HEK293 (cell line): Measurements from ENCODE around the gene NCOA7.

Experiments used
- BCL11B ChIP-seq: fragments of 450-650 bp; formaldehyde crosslinking; IDR thresholded peaks from 2 replicates; pipeline ENCODE4 v1.5.1; 2016; ENCODE audit warnings: low read depth, missing biosample characterization, missing genetic modification characterization
- FEZF1 ChIP-seq: fragments of 450-650 bp; formaldehyde crosslinking; IDR thresholded peaks from 2 replicates; pipeline ENCODE4 v1.5.1; 2016; ENCODE audit warnings: missing biosample characterization, missing genetic modification characterization
- GLIS2 ChIP-seq: fragments of 450-650 bp; formaldehyde crosslinking; IDR thresholded peaks from 2 replicates; pipeline ENCODE4 v1.5.1; 2016; ENCODE audit warnings: missing biosample characterization, missing genetic modification characterization
- IKZF3 ChIP-seq: fragments of 450-650 bp; IDR thresholded peaks from 2 replicates; pipeline ENCODE4 v1.5.0; 2018; ENCODE audit warnings: missing biosample characterization, mild to moderate bottlenecking, missing genetic modification characterization, moderate library complexity
- KLF16 ChIP-seq: fragments of 450-650 bp; formaldehyde crosslinking; IDR thresholded peaks from 2 replicates; pipeline ENCODE4 v1.5.1; 2017; ENCODE audit warnings: missing biosample characterization, missing genetic modification characterization
- MZF1 ChIP-seq: fragments of 450-650 bp; formaldehyde crosslinking; IDR thresholded peaks from 2 replicates; pipeline ENCODE4 v1.5.1; 2017; ENCODE audit warnings: missing biosample characterization, missing genetic modification characterization, borderline replicate concordance
- OSR2 ChIP-seq: fragments of 450-650 bp; formaldehyde crosslinking; IDR thresholded peaks from 2 replicates; pipeline ENCODE4 v1.5.1; 2016; ENCODE audit warnings: missing biosample characterization, missing genetic modification characterization
- SCRT1 ChIP-seq: fragments of 450-650 bp; formaldehyde crosslinking; IDR thresholded peaks from 2 replicates; pipeline ENCODE4 v1.5.1; 2016; ENCODE audit warnings: missing biosample characterization, missing genetic modification characterization, borderline replicate concordance
- SCRT2 ChIP-seq: fragments of 450-650 bp; formaldehyde crosslinking; IDR thresholded peaks from 2 replicates; pipeline ENCODE4 v1.5.1; 2016; ENCODE audit warnings: missing biosample characterization, missing genetic modification characterization
- YY1 ChIP-seq: fragments of 450-650 bp; formaldehyde crosslinking; IDR thresholded peaks from 2 replicates; pipeline ENCODE4 v1.5.1; 2018; ENCODE audit warnings: missing biosample characterization, missing genetic modification characterization
- ZBTB7A ChIP-seq: fragments of 450-650 bp; formaldehyde crosslinking; IDR thresholded peaks from 2 replicates; pipeline ENCODE4 v1.5.1; 2016; ENCODE audit warnings: low read depth, missing biosample characterization, missing genetic modification characterization
- ZEB2 ChIP-seq: fragments of 450-650 bp; formaldehyde crosslinking; IDR thresholded peaks from 2 replicates; pipeline ENCODE4 v1.5.1; 2016; ENCODE audit warnings: missing biosample characterization, missing genetic modification characterization
- ZFHX2 ChIP-seq: fragments of 450-650 bp; formaldehyde crosslinking; conservative IDR thresholded peaks from 2 replicates; pipeline ENCODE4 v1.5.1; 2016; ENCODE audit warnings: missing biosample characterization, missing genetic modification characterization
- ZFP3 ChIP-seq: fragments of 450-650 bp; formaldehyde crosslinking; IDR thresholded peaks from 2 replicates; pipeline ENCODE4 v1.5.1; 2016; ENCODE audit warnings: low read depth, missing biosample characterization, missing genetic modification characterization
- ZFP69B ChIP-seq: fragments of 450-650 bp; formaldehyde crosslinking; IDR thresholded peaks from 2 replicates; pipeline ENCODE4 v1.5.1; 2016; ENCODE audit warnings: missing biosample characterization, missing genetic modification characterization
- ZIC2 ChIP-seq: fragments of 450-650 bp; formaldehyde crosslinking; IDR thresholded peaks from 2 replicates; pipeline ENCODE4 v1.5.1; 2016; ENCODE audit warnings: missing biosample characterization, missing genetic modification characterization
- ZNF175 ChIP-seq: fragments of 450-650 bp; formaldehyde crosslinking; IDR thresholded peaks from 2 replicates; pipeline ENCODE4 v1.5.1; 2016; ENCODE audit warnings: missing biosample characterization, missing genetic modification characterization
- ZNF2 ChIP-seq: fragments of 450-650 bp; formaldehyde crosslinking; IDR thresholded peaks from 2 replicates; pipeline ENCODE4 v1.5.1; 2016; ENCODE audit warnings: missing biosample characterization, missing genetic modification characterization
- ZNF274 ChIP-seq, 2 experiments: fragments of 200-500 bp in 1 of 2; fragments of 450-650 bp in 1 of 2; sonication (Bioruptor generic) in 1 of 2; formaldehyde crosslinking in 1 of 2; IDR thresholded peaks; 2 replicates each; pipeline versions ENCODE4 v1.5.1 to v1.6.1; 2014 to 2016; ENCODE audit warnings: borderline replicate concordance in 1 of 2, inconsistent platforms in 1 of 2, low read length in 1 of 2, missing biosample characterization in 1 of 2, missing genetic modification characterization in 1 of 2
- ZNF292 ChIP-seq: fragments of 450-650 bp; formaldehyde crosslinking; IDR thresholded peaks from 2 replicates; pipeline ENCODE4 v1.5.1; 2016; ENCODE audit warnings: low read depth, missing biosample characterization, missing genetic modification characterization, borderline replicate concordance
- ZNF341 ChIP-seq: fragments of 450-650 bp; formaldehyde crosslinking; IDR thresholded peaks from 2 replicates; pipeline ENCODE4; 2016; ENCODE audit warnings: low read depth, missing biosample characterization, missing genetic modification characterization
- ZNF354C ChIP-seq: fragments of 450-650 bp; formaldehyde crosslinking; IDR thresholded peaks from 2 replicates; pipeline ENCODE4 v1.5.1; 2016; ENCODE audit warnings: missing biosample characterization, missing genetic modification characterization, low read depth, borderline replicate concordance
- ZNF366 ChIP-seq: fragments of 450-650 bp; formaldehyde crosslinking; conservative IDR thresholded peaks from 2 replicates; pipeline ENCODE4 v1.5.1; 2016; ENCODE audit warnings: missing biosample characterization, missing genetic modification characterization
- ZNF48 ChIP-seq: fragments of 450-650 bp; formaldehyde crosslinking; IDR thresholded peaks from 2 replicates; pipeline ENCODE4 v1.5.1; 2016; ENCODE audit warnings: missing biosample characterization, missing genetic modification characterization
- ZNF521 ChIP-seq: fragments of 450-650 bp; formaldehyde crosslinking; IDR thresholded peaks from 2 replicates; pipeline ENCODE4 v1.5.1; 2017; ENCODE audit warnings: missing biosample characterization, mild to moderate bottlenecking, missing genetic modification characterization
- ZNF530 ChIP-seq: fragments of 450-650 bp; formaldehyde crosslinking; IDR thresholded peaks from 2 replicates; pipeline ENCODE4 v1.5.1; 2016; ENCODE audit warnings: low read depth, missing biosample characterization, missing genetic modification characterization
- ZNF558 ChIP-seq: fragments of 450-650 bp; formaldehyde crosslinking; IDR thresholded peaks from 2 replicates; pipeline ENCODE4 v1.5.1; 2016; ENCODE audit warnings: missing biosample characterization, missing genetic modification characterization
- ZNF623 ChIP-seq: fragments of 450-650 bp; formaldehyde crosslinking; IDR thresholded peaks from 2 replicates; pipeline ENCODE4 v1.5.1; 2016; ENCODE audit warnings: missing biosample characterization, missing genetic modification characterization
- ZNF624 ChIP-seq: fragments of 450-650 bp; formaldehyde crosslinking; IDR thresholded peaks from 2 replicates; pipeline ENCODE4 v1.5.1; 2017; ENCODE audit warnings: missing biosample characterization, missing genetic modification characterization
- ZNF664 ChIP-seq: fragments of 450-650 bp; formaldehyde crosslinking; IDR thresholded peaks from 2 replicates; pipeline ENCODE4 v1.5.1; 2016; ENCODE audit warnings: missing biosample characterization, missing genetic modification characterization
- ZNF707 ChIP-seq: fragments of 450-650 bp; formaldehyde crosslinking; IDR thresholded peaks from 2 replicates; pipeline ENCODE4 v1.5.1; 2016; ENCODE audit warnings: missing biosample characterization, missing genetic modification characterization
- ZNF747 ChIP-seq: fragments of 450-650 bp; formaldehyde crosslinking; IDR thresholded peaks from 2 replicates; pipeline ENCODE4 v1.5.1; 2016; ENCODE audit warnings: missing biosample characterization, missing genetic modification characterization
- ZNF785 ChIP-seq: fragments of 450-650 bp; formaldehyde crosslinking; IDR thresholded peaks from 2 replicates; pipeline ENCODE4 v1.5.1; 2016; ENCODE audit warnings: missing biosample characterization, missing genetic modification characterization
- ZNF792 ChIP-seq: fragments of 450-650 bp; formaldehyde crosslinking; IDR thresholded peaks from 2 replicates; pipeline ENCODE4 v1.5.1; 2016; ENCODE audit warnings: missing biosample characterization, missing genetic modification characterization
- ZNF830 ChIP-seq: fragments of 450-650 bp; IDR thresholded peaks from 2 replicates; pipeline ENCODE4 v1.5.0; 2018; ENCODE audit warnings: missing biosample characterization, missing genetic modification characterization, low read depth, mild to moderate bottlenecking, moderate library complexity
- ZNF843 ChIP-seq: fragments of 450-650 bp; formaldehyde crosslinking; IDR thresholded peaks from 2 replicates; pipeline ENCODE4 v1.5.1; 2016; ENCODE audit warnings: missing biosample characterization, missing genetic modification characterization
- ZXDB ChIP-seq: fragments of 450-650 bp; formaldehyde crosslinking; IDR thresholded peaks from 2 replicates; pipeline ENCODE4 v1.5.1; 2016; ENCODE audit warnings: missing biosample characterization, missing genetic modification characterization
- TF ChIP-seq, protein P1 (sequence below): fragments of 450-650 bp; formaldehyde crosslinking; IDR thresholded peaks from 2 replicates; pipeline ENCODE4 v1.5.1; 2016; ENCODE audit warnings: missing biosample characterization, missing genetic modification characterization, borderline replicate concordance

Gene NCOA7

GRCh38 chr6:125789576-125790357, 993 bp upstream of the NCOA7 start (continued):
- TF ChIP-seq BCL11B (no peak), OSR2 (peak; percentile 53; the same call in 1 of the 2 replicates), ZNF624 (tag by site-specific recombination) (no peak), IKZF3 (tag by site-specific recombination) (peak; percentile 44; the same call in 1 of the 2 replicates), ZNF2 (tag by site-specific recombination) (peak; percentile 82; the same call in 1 of the 2 replicates), FEZF1 (peak; percentile 16; the same call in 1 of the 2 replicates), SCRT1 (peak; percentile 59), ZFP69B (tag by site-specific recombination) (peak; percentile 99), ZNF274 (IDR thresholded peaks at IDR 0.05; ENCODE audit: low read length) (no peak), ZNF274 (tag by site-specific recombination; IDR thresholded peaks at IDR 0.05; ENCODE audit: borderline replicate concordance) (no peak), ZNF830 (no peak), ZNF843 (tag by site-specific recombination) (peak; percentile 62), ZNF48 (tag by site-specific recombination) (no peak), GLIS2 (peak; percentile 66), ZBTB7A (no peak; the same call in 1 of the 2 replicates), ZFP3 (tag by site-specific recombination) (peak; percentile 14; the same call in 1 of the 2 replicates), MZF1 (peak; percentile 98), ZEB2 (tag by site-specific recombination) (peak; percentile 66), ZIC2 (tag by site-specific recombination) (peak; percentile 52), ZNF521 (tag by site-specific recombination) (no peak), SCRT2 (peak; percentile 93), YY1 (tag by site-specific recombination) (no peak), ZFHX2 (tag by site-specific recombination) (no peak), ZNF558 (peak; percentile 78), ZNF792 (tag by site-specific recombination) (no peak), ZNF175 (no peak), ZNF292 (tag by site-specific recombination) (no peak), KLF16 (tag by site-specific recombination) (peak; percentile 49; the same call in 1 of the 2 replicates), ZNF530 (tag by site-specific recombination) (no peak), ZXDB (peak; percentile 72), ZNF366 (tag by site-specific recombination) (0 out of 2 replicates have a peak, but pooled peaks have one; percentile 19), ZNF623 (tag by site-specific recombination) (no peak), ZNF747 (tag by site-specific recombination) (no peak), ZNF664 (tag by site-specific recombination) (peak; percentile 77), ZNF354C (no peak), ZNF785 (tag by site-specific recombination) (no peak), ZNF341 (tag by site-specific recombination) (peak; percentile 78), ZNF707 (tag by site-specific recombination) (no peak)
- TF ChIP-seq, protein P1, sequence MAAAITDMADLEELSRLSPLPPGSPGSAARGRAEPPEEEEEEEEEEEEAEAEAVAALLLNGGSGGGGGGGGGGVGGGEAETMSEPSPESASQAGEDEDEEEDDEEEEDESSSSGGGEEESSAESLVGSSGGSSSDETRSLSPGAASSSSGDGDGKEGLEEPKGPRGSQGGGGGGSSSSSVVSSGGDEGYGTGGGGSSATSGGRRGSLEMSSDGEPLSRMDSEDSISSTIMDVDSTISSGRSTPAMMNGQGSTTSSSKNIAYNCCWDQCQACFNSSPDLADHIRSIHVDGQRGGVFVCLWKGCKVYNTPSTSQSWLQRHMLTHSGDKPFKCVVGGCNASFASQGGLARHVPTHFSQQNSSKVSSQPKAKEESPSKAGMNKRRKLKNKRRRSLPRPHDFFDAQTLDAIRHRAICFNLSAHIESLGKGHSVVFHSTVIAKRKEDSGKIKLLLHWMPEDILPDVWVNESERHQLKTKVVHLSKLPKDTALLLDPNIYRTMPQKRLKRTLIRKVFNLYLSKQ (tag by site-specific recombination): no peak
